OCI-LY3 (cell line): ENCODE results near the gene LOXL1.

Source experiments
- H2AFZ ChIP-seq: fragments of 200-600, 300-600 bp; shearing (Covaris generic); 2 replicates; pipeline ENCODE4 v1.6.0; 2014; ENCODE audit warnings: antibody characterized with exemption, low read depth, low read length
- H3K27ac ChIP-seq: fragments of 200-600, 300-600 bp; sonication (generic); 2 replicates; pipeline ENCODE4 v1.5.1; 2014; ENCODE audit warnings: mild to moderate bottlenecking, low read length, moderate library complexity, mixed read lengths
- H3K27me3 ChIP-seq: fragments of 200-600, 300-600 bp; sonication (generic); 2 replicates; pipeline ENCODE4 v1.6.1; 2014; ENCODE audit warnings: low read depth, low read length, mixed read lengths
- H3K36me3 ChIP-seq: fragments of 200-600, 300-600 bp; sonication (generic); replicated peaks from 2 replicates; pipeline ENCODE3; 2014; ENCODE audit warnings: low read depth, low read length, mixed read lengths
- H3K4me1 ChIP-seq: fragments of 300-600, 200-600 bp; sonication (generic); 2 replicates; pipeline ENCODE4 v1.6.1; 2014; ENCODE audit warnings: low read length, mixed read lengths
- H3K4me2 ChIP-seq: fragments of 200-600, 300-600 bp; sonication (generic); 2 replicates; pipeline ENCODE4 v1.6.1; 2014; ENCODE audit warnings: low read length, mixed read lengths
- H3K4me3 ChIP-seq: fragments of 300-600, 200-600 bp; sonication (generic); 2 replicates; pipeline ENCODE4 v1.5.1; 2014; ENCODE audit warnings: antibody characterized with exemption, mild to moderate bottlenecking, low read length, moderate library complexity
- H3K79me2 ChIP-seq: fragments of 300-600, 200-600 bp; shearing (Covaris generic); 2 replicates; pipeline ENCODE4 v1.6.1; 2014; ENCODE audit warnings: mild to moderate bottlenecking, low read length, mixed read lengths
- H3K9ac ChIP-seq: fragments of 300-600, 200-600 bp; shearing (Covaris generic); 2 replicates; pipeline ENCODE4 v1.6.0; 2014; ENCODE audit warnings: mild to moderate bottlenecking, low read length, moderate library complexity
- H3K9me3 ChIP-seq: fragments of 200-600, 300-600 bp; shearing (Covaris generic); 2 replicates; pipeline ENCODE4 v1.6.1; 2014; ENCODE audit warnings: low read length, mixed read lengths; ENCODE audit not compliant: insufficient read depth
- H4K20me1 ChIP-seq: fragments of 200-600, 300-600 bp; sonication (generic); 2 replicates; pipeline ENCODE4 v1.6.1; 2016; ENCODE audit warnings: low read length, mixed read lengths; ENCODE audit not compliant: insufficient read depth
- EZH2phosphoT487 ChIP-seq: fragments of 200-600 bp; shearing (Covaris generic); IDR thresholded peaks from 2 replicates; pipeline ENCODE4 v1.6.1; 2018; ENCODE audit warnings: antibody characterized with exemption, mixed run types, low read depth
- TF ChIP-seq, protein P1 (sequence below): fragments of 200-600, 300-600 bp; sonication (generic); IDR thresholded peaks from 2 replicates; pipeline ENCODE4 v1.5.1; 2014; ENCODE audit warnings: antibody characterized with exemption, low read length, low read depth

Gene LOXL1

DNA sequence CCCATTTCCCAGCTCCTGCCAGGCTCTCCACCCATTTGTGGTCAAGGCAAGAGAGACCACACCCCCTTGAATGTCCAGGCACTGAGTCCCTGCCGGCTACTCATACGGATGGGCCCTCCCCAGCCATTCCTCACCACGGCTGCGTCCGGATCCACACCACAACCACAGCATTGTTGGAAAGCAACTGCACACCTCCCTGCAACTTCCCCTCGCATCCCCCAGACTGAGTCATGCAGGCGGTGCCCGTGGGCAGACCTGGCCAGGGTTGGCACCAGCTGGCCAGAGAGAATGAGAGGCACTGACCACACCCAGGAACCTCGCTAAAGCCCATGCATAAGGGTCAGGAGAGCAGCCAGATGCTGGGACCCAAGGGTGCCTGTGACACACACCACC is 30.5 kb downstream of the LOXL1 start:
- no peak overlapping the region for H3K27ac ChIP-seq

DNA sequence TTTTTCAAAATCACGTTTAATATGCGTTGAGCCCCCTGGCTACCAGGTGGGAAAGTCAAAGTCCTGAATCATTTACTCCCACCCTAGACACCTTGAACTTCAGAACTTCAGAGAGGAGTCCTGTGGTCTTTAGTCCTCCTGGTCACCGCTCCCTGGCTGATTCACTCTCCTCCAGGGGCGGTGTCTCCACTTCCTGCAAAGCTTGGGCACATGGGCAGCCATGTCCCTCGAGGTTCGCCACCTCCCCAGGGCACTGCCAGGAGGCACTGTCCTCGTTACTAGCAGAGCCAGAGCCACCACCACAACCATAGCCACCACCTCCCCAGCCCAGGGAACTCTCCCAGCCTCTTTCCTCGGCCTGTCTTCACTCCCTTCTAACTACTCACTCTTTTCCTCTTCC is 31.0 kb downstream of the LOXL1 start:
- Histone ChIP-seq H3K27me3 (no peaks in the 10 kb centered on the region), H3K4me1 (peaks cover 6% of the 10 kb centered on the region; the same call in 1 of the 2 replicates), H3K36me3 (no peaks in the 10 kb centered on the region), H4K20me1 (no peaks in the 10 kb centered on the region), H3K4me2 (no peak overlapping the region), H2AFZ (no peak overlapping the region), H3K27ac (no peak overlapping the region), H3K4me3 (no peak overlapping the region), H3K9me3 (no peaks in the 10 kb centered on the region), H3K79me2 (no peaks in the 10 kb centered on the region), H3K9ac (no peak overlapping the region)
- TF ChIP-seq, protein P1, sequence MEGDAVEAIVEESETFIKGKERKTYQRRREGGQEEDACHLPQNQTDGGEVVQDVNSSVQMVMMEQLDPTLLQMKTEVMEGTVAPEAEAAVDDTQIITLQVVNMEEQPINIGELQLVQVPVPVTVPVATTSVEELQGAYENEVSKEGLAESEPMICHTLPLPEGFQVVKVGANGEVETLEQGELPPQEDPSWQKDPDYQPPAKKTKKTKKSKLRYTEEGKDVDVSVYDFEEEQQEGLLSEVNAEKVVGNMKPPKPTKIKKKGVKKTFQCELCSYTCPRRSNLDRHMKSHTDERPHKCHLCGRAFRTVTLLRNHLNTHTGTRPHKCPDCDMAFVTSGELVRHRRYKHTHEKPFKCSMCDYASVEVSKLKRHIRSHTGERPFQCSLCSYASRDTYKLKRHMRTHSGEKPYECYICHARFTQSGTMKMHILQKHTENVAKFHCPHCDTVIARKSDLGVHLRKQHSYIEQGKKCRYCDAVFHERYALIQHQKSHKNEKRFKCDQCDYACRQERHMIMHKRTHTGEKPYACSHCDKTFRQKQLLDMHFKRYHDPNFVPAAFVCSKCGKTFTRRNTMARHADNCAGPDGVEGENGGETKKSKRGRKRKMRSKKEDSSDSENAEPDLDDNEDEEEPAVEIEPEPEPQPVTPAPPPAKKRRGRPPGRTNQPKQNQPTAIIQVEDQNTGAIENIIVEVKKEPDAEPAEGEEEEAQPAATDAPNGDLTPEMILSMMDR = no peak
- no peak for TF ChIP-seq EZH2phosphoT487

More for the DNA sequence above, 30.5 kb downstream of the LOXL1 start:
- no peaks in the 10 kb centered on the region for H3K79me2 ChIP-seq
- H2AFZ ChIP-seq = no peak overlapping the region
- no peaks in the 10 kb centered on the region for H3K9me3 ChIP-seq
- no peaks in the 10 kb centered on the region for H3K27me3 ChIP-seq
- H3K4me3 ChIP-seq = no peak overlapping the region
- no peak overlapping the region for H3K9ac ChIP-seq
- H4K20me1 ChIP-seq = no peaks in the 10 kb centered on the region
- H3K4me1 ChIP-seq = peaks cover 10% of the 10 kb centered on the region
- no peak for TF ChIP-seq EZH2phosphoT487
- TF ChIP-seq, protein P1 = no peak
- H3K36me3 ChIP-seq = no peaks in the 10 kb centered on the region
- H3K4me2 ChIP-seq = no peak overlapping the region

DNA sequence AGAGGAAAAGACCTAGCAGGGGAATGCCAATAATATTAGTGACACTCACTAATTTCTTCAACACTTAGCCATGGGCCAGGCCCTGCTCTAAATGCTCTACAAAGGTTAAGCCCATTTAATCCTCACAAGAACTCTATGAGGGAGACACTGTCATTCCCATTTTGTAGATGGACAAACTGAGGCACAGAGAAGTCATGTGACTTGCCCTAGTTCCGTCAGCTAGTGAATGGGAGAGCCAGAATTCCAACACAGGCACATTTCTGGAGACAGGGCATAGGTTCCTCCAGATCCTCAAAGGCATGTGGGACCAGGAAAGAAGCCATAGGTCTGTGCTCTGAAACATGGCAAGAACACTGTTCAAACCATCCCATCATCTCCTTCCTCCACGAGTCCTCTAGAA is 31.5 kb downstream of the LOXL1 start:
- Histone ChIP-seq H3K36me3 (no peaks in the 10 kb centered on the region), H3K4me3 (no peak overlapping the region), H3K27me3 (no peaks in the 10 kb centered on the region), H3K9ac (no peak overlapping the region), H3K4me1 (peaks cover 6% of the 10 kb centered on the region; the same call in 1 of the 2 replicates), H4K20me1 (no peaks in the 10 kb centered on the region), H3K9me3 (no peaks in the 10 kb centered on the region), H2AFZ (no peak overlapping the region), H3K27ac (no peak overlapping the region), H3K79me2 (no peaks in the 10 kb centered on the region), H3K4me2 (no peak overlapping the region)
- TF ChIP-seq, protein P1 = no peak
- no peak for TF ChIP-seq EZH2phosphoT487

DNA sequence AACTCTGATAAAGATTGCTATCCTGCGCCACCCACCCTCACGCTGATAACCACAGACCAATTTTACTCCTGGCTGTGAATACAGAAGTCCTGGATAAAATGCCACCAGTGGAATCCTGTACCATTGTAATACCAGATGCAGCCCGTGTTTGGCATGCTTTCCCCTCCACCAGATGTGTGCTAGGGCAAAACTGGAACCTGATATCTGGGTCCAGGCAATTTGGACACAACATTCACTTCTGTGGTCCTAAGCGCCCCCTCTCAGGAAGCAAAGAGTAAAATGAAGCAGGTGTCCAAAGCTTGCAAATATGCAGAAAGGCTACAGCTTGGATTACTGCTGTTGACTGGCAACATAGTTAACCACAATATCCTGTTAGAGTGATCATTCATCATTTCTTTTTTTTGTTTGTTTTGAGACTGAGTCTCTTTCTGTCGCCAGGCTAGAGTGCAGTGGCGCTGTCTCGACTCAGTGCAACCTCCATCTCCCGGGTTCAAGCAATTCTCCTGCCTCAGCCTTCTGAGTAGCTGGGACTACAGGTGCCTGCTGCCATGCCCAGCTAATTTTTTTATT is 32.8 kb downstream of the LOXL1 start:
- Histone ChIP-seq H3K27me3 (no peaks in the 10 kb centered on the region), H3K9ac (no peak overlapping the region), H4K20me1 (no peaks in the 10 kb centered on the region), H3K36me3 (no peaks in the 10 kb centered on the region), H2AFZ (no peak overlapping the region), H3K4me2 (no peak overlapping the region; the same call in 1 of the 2 replicates), H3K27ac (no peak overlapping the region), H3K4me1 (peaks cover 9% of the 10 kb centered on the region), H3K9me3 (no peaks in the 10 kb centered on the region), H3K79me2 (no peaks in the 10 kb centered on the region), H3K4me3 (no peak overlapping the region)
- TF ChIP-seq, protein P1 = no peak
- TF ChIP-seq EZH2phosphoT487 = no peak
